Heart left ventricle (tissue), 16 donors: ENCODE results near the gene APP. TPM values are rescaled to one million over a fixed set of nuclear protein-coding genes. Genes with fewer than 3 reads are reported as not detected.

Source experiments
- ATAC-seq, 4 donors: fragments of 200-7000 bp; cut with Tn5 transposase; one replicate each; pipeline ENCODE4 v1.9.1; 2020 to 2022; ENCODE audit warnings: moderate library complexity in 4 of 4, mild to moderate bottlenecking in 3 of 4, moderate number of reproducible peaks in 1 of 4
- DNase-seq, 5 donors: peaks; one replicate each; pipeline ENCODE4 v3.0.0-alpha.2; 2020
- H3K27ac ChIP-seq, 12 donors: fragments of 200-600 bp; sonication (generic) in 4 of 12; one replicate each; pipeline versions ENCODE4 v1.5.0 to v1.8.0; 2016 to 2022; ENCODE audit warnings: mild to moderate bottlenecking in 2 of 12
- H3K27me3 ChIP-seq, 9 donors: fragments of 200-600 bp; sonication (generic) in 2 of 9; one replicate each; pipeline versions ENCODE4 v1.5.1 to v1.8.0; 2016 to 2022; ENCODE audit warnings: mild to moderate bottlenecking in 3 of 9
- H3K36me3 ChIP-seq, 9 donors: fragments of 200-600 bp; sonication (generic) in 2 of 9; one replicate each; pipeline versions ENCODE4 v1.5.0 to v1.8.0; 2018 to 2022; ENCODE audit warnings: mild to moderate bottlenecking in 2 of 9
- H3K4me1 ChIP-seq, 12 donors: fragments of 200-600 bp; sonication (generic) in 4 of 12; one replicate each; pipeline versions ENCODE4 v1.5.0 to v1.8.0; 2016 to 2022; ENCODE audit warnings: mild to moderate bottlenecking in 3 of 12
- H3K4me3 ChIP-seq, 12 donors: fragments of 200-600 bp; sonication (generic) in 4 of 12; one replicate each; pipeline versions ENCODE4 v1.5.0 to v1.8.0; 2017 to 2022; ENCODE audit warnings: mild to moderate bottlenecking in 9 of 12, moderate library complexity in 4 of 12
- H3K9me3 ChIP-seq, 12 donors: fragments of 200-600 bp; sonication (generic) in 4 of 12; one replicate each; pipeline versions ENCODE4 v1.5.0 to v1.8.0; 2016 to 2022; ENCODE audit warnings: mild to moderate bottlenecking in 1 of 12
- CTCF ChIP-seq, 12 donors: fragments of 200-600 bp; sonication (generic) in 4 of 12; IDR thresholded peaks; one replicate each; pipeline versions ENCODE4 v1.5.0 to v1.8.0; 2018 to 2022; ENCODE audit warnings: antibody characterized with exemption in 12 of 12, mild to moderate bottlenecking in 5 of 12
- POLR2A ChIP-seq, 2 donors: fragments of 450-650 bp; IDR thresholded peaks; one replicate each; pipeline ENCODE4 v1.6.1; 2017; ENCODE audit warnings: antibody characterized with exemption in 2 of 2, mild to moderate bottlenecking in 2 of 2, moderate library complexity in 2 of 2
- WGBS, 4 donors: extraction: QIAGEN DNeasy Blood & Tissue Kit in 2 of 4; methylation state at CpG; one replicate each; pipeline versions ENCODE4 v1.1.5 to v1.1.7; 2013 to 2018; 5-methylcytosine and 5-hydroxymethylcytosine counted together
- intact Hi-C, 10 donors: fragments of 100-400 bp; cut with DNase I; formaldehyde crosslinking; loops; one replicate each; pipeline versions ENCODE4 v1.11.1 to v1.14.2; 2022
- polyA plus RNA-seq, 2 donors: library from polyadenylated mRNA; stranded (reverse); fragments of 200-250 nt; gene quantifications; one replicate each; pipeline ENCODE4 v1.2.3, GENCODE V29; 2013
- total RNA-seq, 9 donors: library from RNA; depleted of rRNA in 2 of 9; stranded (reverse); fragments of >200 nt in 2 of 9; fragmentation: NEBNext Ultra II Directional in 3 of 9; extraction: Animal tissue kit (Norgen Biotek cat#: 25700) in 3 of 9; gene quantifications; one replicate each; pipeline versions ENCODE4 v1.1.0 to v1.2.4, GENCODE V29; 2016 to 2023
- donor health status: ischemic (EF 13 %, LVEDD 7.1; RV severe dilation, severe dysfunction).
- donor health status: healthy with polysubstance abuse.
- donor health status: DM: no; HTN: yes; CAD: no.
- donor health status: DM: no; HTN: no; CAD: no.
- donor health status: ischemic (EF 25% LVEDD 6.9; RV normal size, moderate dysfunction).
- donor health status: ischemic (EF 25% LVEDD 5.7; RV mildly dilated, moderate dysfunction).
- donor health status: healthy.
- donor health status: DM: yes; HTN: yes; CAD: no.
- donor health status: ischemic (EF 35%, LVEDD 5.7; RV mildly dilated, moderate dysfunction).
- donor health status: nonischemic (EF 11% LVEDD 7.7; RV severe dilation, severe dysfunction).
- donor health status: DM: yes; HTN: yes; CAD: no.
- donor health status: PGD.
- donor health status: ischemic (EF 29% LVEDD 5.4; RV normal size, mild dysfunction).
- donor health status: nonischemic (EF 23%, LVEDD 6.1; RV moderate dilation, normal function).

APP gene
- total and polyA plus RNA-seq, 11 donors: 103 to 467 (median 373) TPM

- DNase-seq: no peak
- Histone ChIP-seq H3K27me3 (no peaks in the 10 kb centered on the region), H3K4me1 (peaks cover 12 to 72% (median 52%) of the 10 kb centered on the region in 12 donors), H3K27ac (peak overlapping the region; percentile 18 to 78 (median 44)), H3K36me3 (no peaks in the 10 kb centered on the region), H3K4me3 (peak overlapping the region in 3 of 12 donors; percentile 7 to 12 (median 7)), H3K9me3 (no peaks in the 10 kb centered on the region)
- peak; percentile 29 to 43 (median 38) for ATAC-seq
- 40 to 47% (median 43%) methylated on average over 7 of the region's 7 CpGs for WGBS, 4 donors
- no peak for TF ChIP-seq CTCF (IDR thresholded peaks at IDR 0.05)
- TF ChIP-seq POLR2A (IDR thresholded peaks at IDR 0.05): no peak
- intact Hi-C loops: loop anchor here in 2 of 10 donors (5.0 kb wide), 1 partner anchor 42 kb away; no protein-coding TSS in a partner anchor
Observed at GRCh38 chr21:26124896-26125295, 45.7 kb downstream of the APP start.

GRCh38 chr21:26124421-26124833 lies 46.1 kb downstream of the APP start:
- Histone ChIP-seq H3K4me1 (peaks cover 12 to 67% (median 52%) of the 10 kb centered on the region in 12 donors), H3K4me3 (peak overlapping the region in 3 of 12 donors; percentile 7 to 12 (median 7)), H3K27ac (peak overlapping the region; percentile 18 to 78 (median 44)), H3K36me3 (no peaks in the 10 kb centered on the region), H3K9me3 (no peaks in the 10 kb centered on the region), H3K27me3 (no peaks in the 10 kb centered on the region)
- TF ChIP-seq CTCF (IDR thresholded peaks at IDR 0.05): no peak
- TF ChIP-seq POLR2A (IDR thresholded peaks at IDR 0.05): no peak
- DNase-seq (no peak), ATAC-seq (peak; percentile 56 to 60 (median 58))
- intact Hi-C loops: no loop called here
- 10 to 17% (median 13%) methylated on average over 4 of the region's 4 CpGs for WGBS, 4 donors

GRCh38 chr21:26123012-26123411 lies 47.6 kb downstream of the APP start:
- Histone ChIP-seq H3K9me3 (no peaks in the 10 kb centered on the region), H3K36me3 (no peaks in the 10 kb centered on the region), H3K4me1 (peaks cover 9 to 61% (median 49%) of the 10 kb centered on the region in 12 donors), H3K4me3 (no peak overlapping the region), H3K27ac (peak overlapping the region in 2 of 12 donors; percentile 13 to 26), H3K27me3 (no peaks in the 10 kb centered on the region)
- 15 to 30% (median 18%) methylated on average over 1 of the region's 1 CpG for WGBS, 4 donors
- TF ChIP-seq CTCF (IDR thresholded peaks at IDR 0.05): no peak
- no peak for TF ChIP-seq POLR2A (IDR thresholded peaks at IDR 0.05)
- intact Hi-C loops: no loop called here
- no peak for ATAC-seq
- DNase-seq: no peak

GRCh38 chr21:26120828-26121227 lies 49.7 kb downstream of the APP start:
- no peaks in the 10 kb centered on the region for H3K36me3 ChIP-seq
- intact Hi-C loops: no loop called here
- no peaks in the 10 kb centered on the region for H3K9me3 ChIP-seq
- H3K4me1 ChIP-seq: peaks cover 9 to 59% (median 44%) of the 10 kb centered on the region in 12 donors
- 86 to 92% (median 87%) methylated on average over 4 of the region's 4 CpGs for WGBS, 4 donors
- H3K27ac ChIP-seq: no peak overlapping the region
- TF ChIP-seq CTCF (IDR thresholded peaks at IDR 0.05) (no peak), POLR2A (IDR thresholded peaks at IDR 0.05) (no peak)
- H3K27me3 ChIP-seq: no peaks in the 10 kb centered on the region
- no peak overlapping the region for H3K4me3 ChIP-seq
- DNase-seq: no peak
- ATAC-seq: no peak
